IMR-90 (cell line): ENCODE measurements around the gene GNAS-AS1. TPM values are rescaled to one million over a fixed set of nuclear protein-coding genes. Genes with fewer than 3 reads are reported as not detected.

Experiments
- ATAC-seq: fragments of 200-7000 bp; cut with Tn5 transposase; 2 replicates; pipeline ENCODE4 v1.9.1; 2020; ENCODE audit warnings: low read depth, mild to moderate bottlenecking, moderate library complexity
- BruUV-seq: library from RNA; stranded (reverse); fragments of 400-500 nt; replicated peaks from 2 replicates; lab custom pipeline; 2021; lab: Mats Ljungman, UMichigan
- CTCF ChIA-PET: fragments of 300-600 bp; formaldehyde crosslinking; extraction: SDS; loops from one replicate; lab custom pipeline; 2021; ENCODE audit warnings: antibody characterized with exemption; lab: Yijun Ruan, JAX
- POLR2A ChIA-PET: fragments of 300-600 bp; sonication (Branson Sonifier 250); formaldehyde crosslinking; loops from one replicate; lab custom pipeline; 2022; ENCODE audit warnings: antibody characterized with exemption; ENCODE audit not compliant: unreplicated experiment; lab: Charles Lee
- DNase-seq: peaks from one replicate; pipeline ENCODE4 v3.0.0; 2013
- H2AFZ ChIP-seq: replicated peaks from 2 replicates; pipeline ENCODE3; 2013; ENCODE audit warnings: low read length, mild to moderate bottlenecking; ENCODE audit not compliant: poor library complexity
- H2AK5ac ChIP-seq: 2 replicates; pipeline ENCODE4 v1.6.1; 2013; ENCODE audit warnings: low read depth, low read length, inconsistent platforms
- H2AK9ac ChIP-seq: replicated peaks from 2 replicates; pipeline ENCODE3; 2013; ENCODE audit warnings: mild to moderate bottlenecking, low read depth, low read length, moderate library complexity; ENCODE audit not compliant: poor library complexity
- H2BK120ac ChIP-seq: 2 replicates; pipeline ENCODE4 v1.6.1; 2013; ENCODE audit warnings: low read depth, low read length, inconsistent platforms
- H2BK15ac ChIP-seq: 3 replicates; pipeline ENCODE4 v1.6.1; 2013; ENCODE audit warnings: low read depth, low read length, inconsistent platforms
- H2BK20ac ChIP-seq: 2 replicates; pipeline ENCODE4 v1.6.1; 2013; ENCODE audit warnings: low read depth, mild to moderate bottlenecking, inconsistent platforms, low read length, moderate library complexity
- H2BK5ac ChIP-seq: 2 replicates; pipeline ENCODE4 v1.6.1; 2013; ENCODE audit warnings: mild to moderate bottlenecking, low read depth, low read length, inconsistent platforms; ENCODE audit not compliant: poor library complexity, severe bottlenecking
- H3K14ac ChIP-seq: replicated peaks from 2 replicates; pipeline ENCODE4 v1.6.1; 2013; ENCODE audit warnings: low read depth, low read length, inconsistent platforms
- H3K18ac ChIP-seq: 2 replicates; pipeline ENCODE4 v1.6.1; 2013; ENCODE audit warnings: low read depth, low read length, control low read depth
- H3K23ac ChIP-seq: 2 replicates; pipeline ENCODE4 v1.6.1; 2013; ENCODE audit warnings: low read depth, low read length, inconsistent platforms
- H3K27ac ChIP-seq: 2 replicates; pipeline ENCODE4 v1.5.1; 2013; ENCODE audit warnings: mild to moderate bottlenecking, control low read depth, low read length; ENCODE audit not compliant: insufficient read depth
- H3K27me3 ChIP-seq: 2 replicates; pipeline ENCODE4 v1.6.1; 2013; ENCODE audit warnings: low read length; ENCODE audit not compliant: control insufficient read depth, insufficient read depth
- H3K36me3 ChIP-seq: 2 replicates; pipeline ENCODE4 v1.6.1; 2013; ENCODE audit warnings: low read length, mixed read lengths; ENCODE audit not compliant: control insufficient read depth, insufficient read depth
- H3K4ac ChIP-seq: 2 replicates; pipeline ENCODE4 v1.6.1; 2013; ENCODE audit warnings: low read depth, low read length, inconsistent platforms
- H3K4me1 ChIP-seq: 2 replicates; pipeline ENCODE4 v1.6.1; 2013; ENCODE audit warnings: low read length, mixed read lengths; ENCODE audit not compliant: control insufficient read depth, insufficient read depth
- H3K4me2 ChIP-seq: 2 replicates; pipeline ENCODE4 v1.6.1; 2013; ENCODE audit warnings: low read depth, mild to moderate bottlenecking, control low read depth, low read length, moderate library complexity
- H3K4me3 ChIP-seq: 2 replicates; pipeline ENCODE4 v1.5.1; 2013; ENCODE audit warnings: low read depth, mild to moderate bottlenecking, control low read depth, low read length, moderate library complexity; ENCODE audit not compliant: insufficient read depth
- H3K56ac ChIP-seq: 2 replicates; pipeline ENCODE4 v1.6.1; 2013; ENCODE audit warnings: low read length, inconsistent platforms; ENCODE audit not compliant: insufficient read depth; ENCODE audit errors: extremely low read depth
- H3K79me1 ChIP-seq, 2 experiments: 2 replicates each; pipeline ENCODE4 v1.6.1; 2013; ENCODE audit warnings: low read length in 2 of 2, inconsistent platforms in 1 of 2, low read depth in 1 of 2
- H3K9ac ChIP-seq: 2 replicates; pipeline ENCODE4 v1.6.1; 2013; ENCODE audit warnings: low read depth, low read length, control low read depth
- H3K9me1 ChIP-seq: 2 replicates; pipeline ENCODE4 v1.6.1; 2013; ENCODE audit warnings: low read length, inconsistent platforms; ENCODE audit not compliant: insufficient read depth
- H3K9me3 ChIP-seq: 2 replicates; pipeline ENCODE4 v1.6.1; 2013; ENCODE audit warnings: low read length; ENCODE audit not compliant: control insufficient read depth, insufficient read depth
- H4K20me1 ChIP-seq: 2 replicates; pipeline ENCODE4 v1.6.1; 2013; ENCODE audit warnings: low read length, inconsistent platforms; ENCODE audit not compliant: insufficient read depth
- H4K5ac ChIP-seq: 2 replicates; pipeline ENCODE4 v1.6.1; 2013; ENCODE audit warnings: mild to moderate bottlenecking, low read depth, low read length, control low read depth
- H4K8ac ChIP-seq, 2 experiments: 2 replicates each; pipeline ENCODE4 v1.6.1; 2013; ENCODE audit warnings: low read depth in 2 of 2, low read length in 2 of 2, control low read depth in 1 of 2, inconsistent platforms in 1 of 2
- H4K91ac ChIP-seq: 2 replicates; pipeline ENCODE4 v1.6.1; 2013; ENCODE audit warnings: low read depth, low read length, inconsistent platforms; ENCODE audit not compliant: insufficient read depth
- BHLHE40 ChIP-seq: fragments of 150-350 bp; IDR thresholded peaks from 2 replicates; pipeline ENCODE4 v1.6.1; 2016; ENCODE audit warnings: mild to moderate bottlenecking, low read depth, low read length
- CEBPB ChIP-seq: IDR thresholded peaks from 2 replicates; pipeline ENCODE4 v1.6.1; 2012; ENCODE audit warnings: low read depth, low read length, improper control_type of control experiment
- CHD1 ChIP-seq: IDR thresholded peaks from 2 replicates; pipeline ENCODE4 v1.6.1; 2012; ENCODE audit warnings: low read depth, low read length, improper control_type of control experiment
- FOS ChIP-seq: fragments of 150-350 bp; IDR thresholded peaks from 2 replicates; pipeline ENCODE4 v1.6.1; 2016; ENCODE audit warnings: low read depth, low read length
- MAFK ChIP-seq: IDR thresholded peaks from 2 replicates; pipeline ENCODE4 v1.6.1; 2012; ENCODE audit warnings: low read depth, low read length, improper control_type of control experiment
- MXI1 ChIP-seq: IDR thresholded peaks from 2 replicates; pipeline ENCODE4 v1.6.1; 2012; ENCODE audit warnings: low read depth, mild to moderate bottlenecking, low read length, moderate library complexity, borderline replicate concordance
- NFE2L2 ChIP-seq: fragments of 150-350 bp; IDR thresholded peaks from 2 replicates; pipeline ENCODE4 v1.6.1; 2016; ENCODE audit warnings: low read depth, mild to moderate bottlenecking, low read length
- RAD21 ChIP-seq: IDR thresholded peaks from 2 replicates; pipeline ENCODE4 v1.6.1; 2012; ENCODE audit warnings: low read length, improper control_type of control experiment
- RCOR1 ChIP-seq: IDR thresholded peaks from 2 replicates; pipeline ENCODE4 v1.6.1; 2012; ENCODE audit warnings: mild to moderate bottlenecking, low read length, improper control_type of control experiment; ENCODE audit not compliant: insufficient replicate concordance
- RFX5 ChIP-seq: IDR thresholded peaks from 2 replicates; pipeline ENCODE4 v1.8.0; 2012; ENCODE audit warnings: low read depth, mild to moderate bottlenecking, low read length, moderate library complexity
- SMC3 ChIP-seq: fragments of 150-350 bp; IDR thresholded peaks from 2 replicates; pipeline ENCODE4 v1.6.1; 2016; ENCODE audit warnings: low read depth, mild to moderate bottlenecking, antibody characterized with exemption, low read length, moderate library complexity
- USF2 ChIP-seq: fragments of 150-350 bp; IDR thresholded peaks from 2 replicates; pipeline ENCODE4 v1.6.1; 2017; ENCODE audit warnings: mild to moderate bottlenecking, antibody characterized with exemption, low read length, low read depth
- WGBS, 2 experiments: methylation state at CpG; one replicate each; pipeline versions ENCODE4 v1.1.5 to v1.1.7; 2013; ENCODE audit warnings: missing lambda C conversion rate in 2 of 2; ENCODE audit not compliant: insufficient read length in 1 of 2; ENCODE audit errors: extremely low coverage in 2 of 2; 5-methylcytosine and 5-hydroxymethylcytosine counted together
- dilution Hi-C: fragments of 300-500 bp; cut with HindIII; formaldehyde crosslinking; loops from one replicate; pipeline ENCODE4 v1.14.3; 2018; ENCODE audit warnings: low sequenced_read_pairs; ENCODE audit not compliant: unreplicated experiment
- in situ Hi-C: fragments of 300-500 bp; cut with MboI; formaldehyde crosslinking; loops from 3 replicates; pipeline ENCODE4 v1.14.3; 2019; ENCODE audit warnings: low sequenced_read_pairs, inconsistent platforms, mixed read lengths
- intact Hi-C: fragments of 100-400 bp; cut with micrococcal nuclease; formaldehyde crosslinking; loops from 2 replicates; pipeline ENCODE4 v1.10.0; 2022
- polyA plus RNA-seq, 3 experiments: library from polyadenylated mRNA; depleted of rRNA; stranded (reverse); fragments of >200 nt; gene quantifications; 2 replicates each; pipeline ENCODE4 v1.2.3, GENCODE V29; 2012; ENCODE audit warnings: low replicate concordance in 1 of 3
- total RNA-seq: library from RNA; depleted of rRNA; stranded (reverse); fragments of >200 nt; gene quantifications from 2 replicates; pipeline ENCODE4 v1.2.3, GENCODE V29; 2012

GNAS-AS1 gene
- total and polyA plus RNA-seq, 2 of the 4 experiments (the other 2 are of a cell fraction), result 0.54 to 0.60 TPM

- ChIA-PET POLR2A (no interaction called here), CTCF (interaction anchor here (0.6 kb wide), 1 partner anchor 120 kb away, joined by 3 read pairs; no protein-coding TSS in a partner anchor)
- peaks cover 40% of the 10 kb centered on the region for H3K27me3 ChIP-seq
- in situ Hi-C loops (no loop called here), intact Hi-C loops (no loop called here), dilution Hi-C loops (no loop called here)
- DNase-seq (no peak), ATAC-seq (no peak)
- BruUV-seq, result no TSS peak
- no peak overlapping the region for H3K4me3 ChIP-seq
- no peak overlapping the region for H2BK15ac ChIP-seq
- no peak overlapping the region for H3K4ac ChIP-seq
- no peak overlapping the region for H2BK5ac ChIP-seq
- no peak overlapping the region for H2AK5ac ChIP-seq
- no peak overlapping the region for H4K8ac ChIP-seq
- H3K18ac ChIP-seq, result no peak overlapping the region
- no peak overlapping the region for H3K23ac ChIP-seq
- no peak overlapping the region for H3K27ac ChIP-seq
- TF ChIP-seq RCOR1 (no peak), CEBPB (no peak), MXI1 (no peak), FOS (no peak), SMC3 (no peak), CHD1 (no peak), RFX5 (no peak), MAFK (no peak), BHLHE40 (no peak), USF2 (no peak), RAD21 (no peak), NFE2L2 (no peak)
- H3K4me2 ChIP-seq, result no peak overlapping the region
- H3K9me3 ChIP-seq, result no peaks in the 10 kb centered on the region
- WGBS, 2 experiments, result 64% methylated on average over 2 of the region's 3 CpGs; no CpG with 5 or more reads in 1 of the 2 experiments
- no peak overlapping the region for H3K14ac ChIP-seq
- H3K4me1 ChIP-seq, result peaks cover 2% of the 10 kb centered on the region; the same call in 1 of the 2 replicates
- no peak overlapping the region for H3K9ac ChIP-seq
- 0 out of 2 replicates have a peak, but pooled peaks cover 2% of the 10 kb centered on the region for H3K9me1 ChIP-seq
- H2AFZ ChIP-seq, result no peak overlapping the region
- H3K56ac ChIP-seq, result no peak overlapping the region
- no peaks in the 10 kb centered on the region for H4K20me1 ChIP-seq
- no peak overlapping the region for H2BK20ac ChIP-seq
- no peak overlapping the region for H2BK120ac ChIP-seq
- peaks cover 3% of the 10 kb centered on the region for H3K36me3 ChIP-seq
- H4K5ac ChIP-seq, result no peak overlapping the region
- H3K79me1 ChIP-seq, result peaks cover 0 to 13% of the 10 kb centered on the region in 2 experiments; a peak in 3 of 4 replicates
- no peak overlapping the region for H4K91ac ChIP-seq
- no peak overlapping the region for H2AK9ac ChIP-seq
Measured at GRCh38 chr20:58845706-58846105, 5.0 kb downstream of the GNAS-AS1 start.
